ENCODE data around the gene DOLPP1.

Gene DOLPP1

GRCh38 chr9:129063061-129063460, 17.9 kb upstream of the DOLPP1 start:
- no peak for DNase-seq (ENCODE audit: extremely low read depth in 1 of 2, low read depth in 1 of 2)

GRCh38 chr9:129064499-129064908, 16.4 kb upstream of the DOLPP1 start:
- no peak for DNase-seq (ENCODE audit: extremely low read depth in 1 of 2, low read depth in 1 of 2)

- DNase-seq (ENCODE audit: extremely low read depth in 1 of 2, low read depth in 1 of 2): no peak
These were observed 12.8 kb upstream of the DOLPP1 start for GRCh38 chr9:129068110-129068509.

GRCh38 chr9:129068990-129069861, 11.7 kb upstream of the DOLPP1 start:
- peak; percentile 34 to 55 for DNase-seq (ENCODE audit: extremely low read depth in 1 of 2, low read depth in 1 of 2)

GRCh38 chr9:129069862-129070641, 10.9 kb upstream of the DOLPP1 start:
- no peak for DNase-seq (ENCODE audit: extremely low read depth in 1 of 2, low read depth in 1 of 2)

GRCh38 chr9:129070696-129071525, 10.0 kb upstream of the DOLPP1 start:
- DNase-seq (ENCODE audit: extremely low read depth in 1 of 2, low read depth in 1 of 2): no peak

- no peak for DNase-seq (ENCODE audit: extremely low read depth in 1 of 2, low read depth in 1 of 2)
These were observed 9.3 kb upstream of the DOLPP1 start for GRCh38 chr9:129071526-129072126.

- DNase-seq (ENCODE audit: extremely low read depth in 1 of 2, low read depth in 1 of 2): no peak
These were observed 8.7 kb upstream of the DOLPP1 start for GRCh38 chr9:129072171-129072570.

- no peak for DNase-seq (ENCODE audit: extremely low read depth in 1 of 2, low read depth in 1 of 2)
These were observed 7.5 kb upstream of the DOLPP1 start for GRCh38 chr9:129073404-129073803.

- no peak for DNase-seq (ENCODE audit: extremely low read depth in 1 of 2, low read depth in 1 of 2)
These were observed 6.8 kb upstream of the DOLPP1 start for GRCh38 chr9:129074106-129074505.

GRCh38 chr9:129075996-129076639, 4.8 kb upstream of the DOLPP1 start:
- DNase-seq (ENCODE audit: extremely low read depth in 1 of 2, low read depth in 1 of 2): no peak

GRCh38 chr9:129076640-129077037, 4.3 kb upstream of the DOLPP1 start:
- DNase-seq (ENCODE audit: extremely low read depth in 1 of 2, low read depth in 1 of 2): no peak

GRCh38 chr9:129077236-129077635, 3.7 kb upstream of the DOLPP1 start:
- no peak for DNase-seq (ENCODE audit: extremely low read depth in 1 of 2, low read depth in 1 of 2)

- DNase-seq (ENCODE audit: extremely low read depth in 1 of 2, low read depth in 1 of 2): no peak
These were observed 2.0 kb upstream of the DOLPP1 start for GRCh38 chr9:129078691-129079503.

GRCh38 chr9:129079829-129080228, 1.1 kb upstream of the DOLPP1 start:
- DNase-seq (ENCODE audit: extremely low read depth in 1 of 2, low read depth in 1 of 2): no peak

GRCh38 chr9:129080298-129080600, 662 bp upstream of the DOLPP1 start:
- DNase-seq (ENCODE audit: extremely low read depth in 1 of 2, low read depth in 1 of 2): no peak

- no peak for DNase-seq (ENCODE audit: extremely low read depth in 1 of 2, low read depth in 1 of 2)
These were observed 535 bp downstream of the DOLPP1 start for GRCh38 chr9:129081388-129081904.

GRCh38 chr9:129084087-129084486, 3.2 kb downstream of the DOLPP1 start:
- no peak for DNase-seq (ENCODE audit: extremely low read depth in 1 of 2, low read depth in 1 of 2)

- no peak for DNase-seq (ENCODE audit: extremely low read depth in 1 of 2, low read depth in 1 of 2)
These were observed 8.3 kb downstream of the DOLPP1 start for GRCh38 chr9:129089246-129089645.
